ENCODE data around the gene BEGAIN. TPM values are rescaled to one million over a fixed set of nuclear protein-coding genes. Genes with fewer than 3 reads are reported as not detected.

The BEGAIN gene
- total RNA-seq, 4 donors from 2014 or later, result 0.68 to 2.8 (median 1.1) TPM

GRCh38 chr14:100601914-100602313 is 14.7 kb upstream of the BEGAIN start:
- no peaks in the 10 kb centered on the region for H3K4me1 ChIP-seq
- H3K27ac ChIP-seq, result no peak overlapping the region
- no peak overlapping the region for H3K4me3 ChIP-seq
- H3K36me3 ChIP-seq, result no peaks in the 10 kb centered on the region
- DNase-seq (ENCODE audit: low spot score in 2 of 2), result no peak
- H3K27me3 ChIP-seq, result peaks cover 4% of the 10 kb centered on the region
- TF ChIP-seq EP300 (IDR thresholded peaks at IDR 0.05), result no peak
- TF ChIP-seq POLR2A (IDR thresholded peaks at IDR 0.05), result no peak
- no peak for TF ChIP-seq CTCF (IDR thresholded peaks at IDR 0.05)
- no peak for TF ChIP-seq POLR2AphosphoS5 (IDR thresholded peaks at IDR 0.05)
- H3K9me3 ChIP-seq, result no peaks in the 10 kb centered on the region
- WGBS, result 78% methylated on average over 4 of the region's 4 CpGs

GRCh38 chr14:100601064-100601463 is 13.8 kb upstream of the BEGAIN start:
- no peak overlapping the region for H3K4me3 ChIP-seq
- H3K27ac ChIP-seq, result no peak overlapping the region
- TF ChIP-seq EP300 (IDR thresholded peaks at IDR 0.05) (no peak), CTCF (IDR thresholded peaks at IDR 0.05) (no peak), POLR2AphosphoS5 (IDR thresholded peaks at IDR 0.05) (no peak), POLR2A (IDR thresholded peaks at IDR 0.05) (no peak)
- H3K36me3 ChIP-seq, result no peaks in the 10 kb centered on the region
- no peak for DNase-seq (ENCODE audit: low spot score in 2 of 2)
- H3K9me3 ChIP-seq, result no peaks in the 10 kb centered on the region
- WGBS, result 85% methylated on average over 2 of the region's 2 CpGs
- no peaks in the 10 kb centered on the region for H3K4me1 ChIP-seq
- peaks cover 4% of the 10 kb centered on the region for H3K27me3 ChIP-seq

- Histone ChIP-seq H3K4me3 (no peak overlapping the region), H3K4me1 (no peaks in the 10 kb centered on the region), H3K36me3 (no peaks in the 10 kb centered on the region), H3K9me3 (no peaks in the 10 kb centered on the region), H3K27me3 (peaks cover 5% of the 10 kb centered on the region), H3K27ac (no peak overlapping the region)
- no peak for TF ChIP-seq POLR2A (IDR thresholded peaks at IDR 0.05)
- TF ChIP-seq EP300 (IDR thresholded peaks at IDR 0.05), result no peak
- TF ChIP-seq POLR2AphosphoS5 (IDR thresholded peaks at IDR 0.05), result no peak
- TF ChIP-seq CTCF (IDR thresholded peaks at IDR 0.05), result no peak
- DNase-seq (ENCODE audit: low spot score in 2 of 2), result no peak
- WGBS, result 68% methylated on average over 2 of the region's 2 CpGs
These were observed 12.8 kb upstream of the BEGAIN start for GRCh38 chr14:100599981-100600380.

GRCh38 chr14:100594625-100594951 is 7.4 kb upstream of the BEGAIN start:
- H3K27me3 ChIP-seq, result peaks cover 33% of the 10 kb centered on the region
- WGBS, result 82% methylated on average over 2 of the region's 5 CpGs
- peak in 1 of 2 donors; percentile 19 for DNase-seq (ENCODE audit: low spot score in 2 of 2)
- H3K27ac ChIP-seq, result no peak overlapping the region
- TF ChIP-seq POLR2A (IDR thresholded peaks at IDR 0.05) (no peak), CTCF (IDR thresholded peaks at IDR 0.05) (no peak), POLR2AphosphoS5 (IDR thresholded peaks at IDR 0.05) (no peak), EP300 (IDR thresholded peaks at IDR 0.05) (no peak)
- no peak overlapping the region for H3K4me3 ChIP-seq
- H3K36me3 ChIP-seq, result no peaks in the 10 kb centered on the region
- no peaks in the 10 kb centered on the region for H3K9me3 ChIP-seq
- no peaks in the 10 kb centered on the region for H3K4me1 ChIP-seq

- H3K27me3 ChIP-seq, result peaks cover 39% of the 10 kb centered on the region
- no peak overlapping the region for H3K27ac ChIP-seq
- H3K9me3 ChIP-seq, result no peaks in the 10 kb centered on the region
- peak in 1 of 2 donors; percentile 29 for DNase-seq (ENCODE audit: low spot score in 2 of 2)
- H3K4me3 ChIP-seq, result no peak overlapping the region
- TF ChIP-seq EP300 (IDR thresholded peaks at IDR 0.05) (no peak), CTCF (IDR thresholded peaks at IDR 0.05) (no peak), POLR2AphosphoS5 (IDR thresholded peaks at IDR 0.05) (no peak), POLR2A (IDR thresholded peaks at IDR 0.05) (no peak)
- H3K4me1 ChIP-seq, result no peaks in the 10 kb centered on the region
- no peaks in the 10 kb centered on the region for H3K36me3 ChIP-seq
- WGBS, result 85% methylated on average over 26 of the region's 27 CpGs
These were observed 6.8 kb upstream of the BEGAIN start for GRCh38 chr14:100593751-100594624.

Measured in suprapubic skin (tissue), 4 donors.